Tibial nerve (tissue), 4 donors: ENCODE results near the gene MUC2. TPM values are rescaled to one million over a fixed set of nuclear protein-coding genes. Genes with fewer than 3 reads are reported as not detected.

Experiments
- DNase-seq, 2 donors: peaks; one replicate each; pipeline ENCODE4 v3.0.0-alpha.2; 2019; ENCODE audit warnings: low spot score in 2 of 2
- H3K27ac ChIP-seq, 4 donors: fragments of 200-600 bp; sonication (generic) in 3 of 4; one replicate each; pipeline ENCODE4 v1.5.1; 2017 to 2019; ENCODE audit warnings: mild to moderate bottlenecking in 1 of 4
- H3K27me3 ChIP-seq, 2 donors: fragments of 200-600 bp; sonication (generic) in 1 of 2; one replicate each; pipeline versions ENCODE4 v1.5.1 to v1.6.0; 2017 to 2019
- H3K36me3 ChIP-seq, 3 donors: fragments of 200-600 bp; sonication (generic); one replicate each; pipeline ENCODE4 v1.5.1; 2018 to 2019
- H3K4me1 ChIP-seq, 4 donors: fragments of 200-600 bp; sonication (generic) in 3 of 4; one replicate each; pipeline ENCODE4 v1.5.1; 2017 to 2019
- H3K4me3 ChIP-seq, 4 donors: fragments of 200-600 bp; sonication (generic) in 3 of 4; one replicate each; pipeline ENCODE4 v1.5.1; 2017 to 2019; ENCODE audit warnings: mild to moderate bottlenecking in 1 of 4, moderate library complexity in 1 of 4
- H3K9me3 ChIP-seq, 4 donors: fragments of 200-600 bp; sonication (generic) in 3 of 4; one replicate each; pipeline ENCODE4 v1.5.1; 2017 to 2019
- EP300 ChIP-seq, 2 donors: sonication (generic); formaldehyde crosslinking; IDR thresholded peaks; one replicate each; pipeline ENCODE4 v1.6.1; 2017; ENCODE audit warnings: antibody characterized with exemption in 2 of 2, mild to moderate bottlenecking in 1 of 2
- POLR2A ChIP-seq, 2 donors: fragments of 450-650 bp; IDR thresholded peaks; one replicate each; pipeline ENCODE4 v1.6.1; 2017; ENCODE audit warnings: antibody characterized with exemption in 2 of 2, mild to moderate bottlenecking in 2 of 2, moderate library complexity in 2 of 2
- WGBS, 2 donors: methylation state at CpG; one replicate each; pipeline ENCODE4 v1.1.5; 2018; 5-methylcytosine and 5-hydroxymethylcytosine counted together
- total RNA-seq, 4 donors: library from RNA; depleted of rRNA; stranded (reverse); fragments of >200 nt; gene quantifications; one replicate each; pipeline ENCODE4 v1.1.0, GENCODE V29; 2016
- TF ChIP-seq, protein P1 (sequence below), 5 experiments: fragments of 200-600 bp in 3 of 5; fragments of 450-650 bp in 2 of 5; sonication (generic) in 3 of 5; IDR thresholded peaks; one replicate each; pipeline ENCODE4 v1.5.1; 2016 to 2019; ENCODE audit warnings: antibody characterized with exemption in 5 of 5, mild to moderate bottlenecking in 3 of 5, moderate library complexity in 2 of 5

MUC2 gene
- total RNA-seq, 4 donors from 2014 or later = not detected

DNA sequence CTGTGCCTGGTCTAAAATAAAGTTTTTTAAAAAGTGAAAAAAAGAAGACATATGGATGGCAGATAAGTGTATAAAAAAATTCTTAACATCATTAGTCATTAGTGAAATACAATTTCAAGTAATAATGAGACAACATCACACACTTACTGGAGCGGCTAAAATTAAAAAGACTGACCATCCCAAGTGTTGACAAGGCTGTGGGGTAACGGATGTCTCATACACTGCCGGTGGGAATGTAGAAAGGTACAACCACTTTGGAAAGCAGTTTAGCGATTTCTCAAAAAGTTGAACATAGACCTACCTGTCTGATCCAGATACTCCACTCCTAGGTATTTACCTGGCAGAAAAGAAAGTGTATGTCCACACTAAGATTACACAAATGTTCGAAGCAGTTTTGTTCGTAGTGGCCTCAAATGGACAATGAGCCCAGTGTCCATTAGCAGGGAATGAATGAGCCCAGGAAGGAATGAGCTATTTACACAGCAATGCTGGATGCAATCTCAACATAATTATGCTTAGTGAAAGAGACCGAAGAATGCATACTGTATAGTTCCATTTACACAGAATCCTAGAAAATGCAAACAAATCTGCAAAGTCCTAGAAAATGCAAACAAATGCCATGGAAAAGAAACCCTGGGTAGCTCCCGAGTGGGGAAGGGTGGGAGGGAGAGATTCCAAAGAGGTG is 6.7 kb upstream of the MUC2 start:
- H3K27me3 ChIP-seq = peaks cover 0 to 7% of the 10 kb centered on the region in 2 donors
- WGBS, 2 donors = 67 to 71% methylated on average over 8 of the region's 8 CpGs

DNA sequence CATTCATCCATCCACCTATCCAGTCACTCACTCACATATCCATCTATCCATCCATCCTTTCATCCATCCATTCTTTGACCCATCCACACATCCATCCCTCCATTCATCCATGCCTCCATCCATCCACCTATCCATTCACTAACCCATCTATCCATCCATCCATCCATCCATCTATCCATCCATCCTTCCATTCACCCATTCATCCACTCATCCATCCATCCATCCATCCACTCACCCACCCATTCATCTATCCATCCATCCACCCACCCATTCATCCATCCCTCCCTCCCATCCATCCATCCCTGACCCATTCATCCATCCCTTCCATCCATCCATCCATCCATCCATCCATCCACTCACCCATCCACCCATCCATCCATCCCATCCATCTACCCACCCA is 4.9 kb upstream of the MUC2 start:
- Histone ChIP-seq H3K27ac (no peak overlapping the region), H3K4me1 (peaks cover 0 to 14% (median 0%) of the 10 kb centered on the region in 4 donors), H3K4me3 (no peak overlapping the region), H3K36me3 (no peaks in the 10 kb centered on the region), H3K9me3 (no peaks in the 10 kb centered on the region), H3K27me3 (peaks cover 0 to 13% of the 10 kb centered on the region in 2 donors)
- no peak for TF ChIP-seq POLR2A (IDR thresholded peaks at IDR 0.05)
- TF ChIP-seq, protein P1, sequence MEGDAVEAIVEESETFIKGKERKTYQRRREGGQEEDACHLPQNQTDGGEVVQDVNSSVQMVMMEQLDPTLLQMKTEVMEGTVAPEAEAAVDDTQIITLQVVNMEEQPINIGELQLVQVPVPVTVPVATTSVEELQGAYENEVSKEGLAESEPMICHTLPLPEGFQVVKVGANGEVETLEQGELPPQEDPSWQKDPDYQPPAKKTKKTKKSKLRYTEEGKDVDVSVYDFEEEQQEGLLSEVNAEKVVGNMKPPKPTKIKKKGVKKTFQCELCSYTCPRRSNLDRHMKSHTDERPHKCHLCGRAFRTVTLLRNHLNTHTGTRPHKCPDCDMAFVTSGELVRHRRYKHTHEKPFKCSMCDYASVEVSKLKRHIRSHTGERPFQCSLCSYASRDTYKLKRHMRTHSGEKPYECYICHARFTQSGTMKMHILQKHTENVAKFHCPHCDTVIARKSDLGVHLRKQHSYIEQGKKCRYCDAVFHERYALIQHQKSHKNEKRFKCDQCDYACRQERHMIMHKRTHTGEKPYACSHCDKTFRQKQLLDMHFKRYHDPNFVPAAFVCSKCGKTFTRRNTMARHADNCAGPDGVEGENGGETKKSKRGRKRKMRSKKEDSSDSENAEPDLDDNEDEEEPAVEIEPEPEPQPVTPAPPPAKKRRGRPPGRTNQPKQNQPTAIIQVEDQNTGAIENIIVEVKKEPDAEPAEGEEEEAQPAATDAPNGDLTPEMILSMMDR (IDR thresholded peaks at IDR 0.05) = no peak
- no peak for TF ChIP-seq EP300 (IDR thresholded peaks at IDR 0.05)
- DNase-seq = no peak

More for the DNA sequence above, 6.7 kb upstream of the MUC2 start:
- Histone ChIP-seq H3K36me3 (no peaks in the 10 kb centered on the region), H3K27ac (no peak overlapping the region), H3K4me1 (peaks cover 0 to 3% (median 0%) of the 10 kb centered on the region in 4 donors), H3K9me3 (peaks cover 0 to 5% (median 0%) of the 10 kb centered on the region in 4 donors), H3K4me3 (no peak overlapping the region)
- TF ChIP-seq, protein P1 (IDR thresholded peaks at IDR 0.05) = no peak
- TF ChIP-seq POLR2A (IDR thresholded peaks at IDR 0.05) (no peak), EP300 (IDR thresholded peaks at IDR 0.05) (no peak)
- DNase-seq = no peak

DNA sequence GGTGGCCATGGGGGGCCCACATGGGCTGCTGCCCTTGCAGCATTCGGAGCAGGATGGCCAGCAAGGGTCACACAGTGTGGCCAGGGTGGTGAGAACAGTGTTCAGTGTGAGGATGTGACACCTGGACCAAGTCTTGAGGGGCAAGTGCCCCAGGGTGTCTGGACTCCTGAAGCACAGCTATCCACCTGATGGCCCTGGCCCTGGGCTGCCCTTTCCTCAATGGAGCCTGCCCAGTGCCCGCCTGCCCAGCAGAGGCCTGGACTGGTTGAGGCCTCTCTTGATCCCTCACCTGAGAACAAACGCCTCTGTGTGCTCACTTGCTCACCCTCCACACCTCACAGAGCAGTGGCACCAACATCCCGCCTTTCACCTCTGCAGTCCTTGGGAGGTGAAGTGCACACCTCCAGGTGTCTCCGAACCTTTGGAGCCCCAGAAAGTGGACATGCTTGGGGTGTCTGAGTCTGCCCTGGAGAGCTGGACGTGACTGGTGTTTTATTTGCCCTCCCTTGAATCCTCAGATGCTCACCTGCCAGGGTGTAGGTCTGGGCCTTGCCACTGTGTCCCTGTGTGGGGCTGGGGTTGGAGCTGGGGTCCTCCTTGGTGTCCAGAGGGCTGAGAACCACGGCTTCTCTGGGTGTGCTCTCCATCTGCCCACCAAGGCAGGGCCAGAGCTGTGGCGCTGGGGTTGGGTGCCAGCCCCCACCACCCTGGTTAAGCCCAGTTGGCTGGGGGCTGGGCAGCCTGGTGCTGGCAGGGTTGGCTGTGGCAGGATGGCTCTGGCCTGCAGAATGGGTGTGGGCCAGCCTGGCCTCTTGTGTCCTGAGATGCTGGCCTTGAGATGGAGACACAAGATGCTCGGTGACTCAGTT is 3.8 kb upstream of the MUC2 start:
- no peak for TF ChIP-seq EP300 (IDR thresholded peaks at IDR 0.05)
- TF ChIP-seq POLR2A (IDR thresholded peaks at IDR 0.05) = no peak
- TF ChIP-seq, protein P1 (IDR thresholded peaks at IDR 0.05) = no peak
- Histone ChIP-seq H3K27ac (no peak overlapping the region), H3K27me3 (peaks cover 0 to 13% of the 10 kb centered on the region in 2 donors), H3K4me1 (peaks cover 0 to 14% (median 0%) of the 10 kb centered on the region in 4 donors), H3K36me3 (no peaks in the 10 kb centered on the region), H3K9me3 (no peaks in the 10 kb centered on the region), H3K4me3 (no peak overlapping the region)
- no peak for DNase-seq
- 90 to 91% methylated on average over 6 to 8 of the region's 9 CpGs for WGBS, 2 donors

DNA sequence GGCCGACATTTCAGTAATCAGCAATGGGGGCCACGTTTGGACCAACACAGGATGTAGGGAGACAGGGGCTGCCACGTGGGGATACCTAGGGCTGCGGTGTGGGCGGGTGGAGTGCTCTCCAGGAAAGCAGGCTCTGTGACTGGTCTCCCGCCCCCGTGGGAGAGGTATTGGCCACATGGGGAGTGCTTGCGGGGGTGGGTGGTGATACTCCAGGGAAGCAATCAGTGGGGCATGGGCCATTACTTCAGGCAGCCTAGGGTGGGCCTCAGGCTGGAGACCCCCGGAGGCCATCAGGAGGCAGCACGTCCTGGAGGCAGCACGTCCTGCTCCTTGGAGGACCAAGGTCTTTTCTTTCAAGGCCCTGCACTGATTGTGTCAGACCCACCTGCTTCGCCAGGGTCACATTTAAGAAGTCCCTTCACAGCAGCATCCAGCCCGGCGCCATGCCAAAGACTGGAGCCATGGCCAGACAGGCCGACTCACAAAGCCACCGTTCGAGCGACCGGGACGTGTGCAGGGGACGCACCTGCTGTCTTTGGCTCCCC is 3.0 kb upstream of the MUC2 start:
- Histone ChIP-seq H3K27ac (no peak overlapping the region), H3K9me3 (no peaks in the 10 kb centered on the region), H3K4me1 (peaks cover 0 to 14% (median 0%) of the 10 kb centered on the region in 4 donors), H3K27me3 (peaks cover 0 to 13% of the 10 kb centered on the region in 2 donors), H3K36me3 (no peaks in the 10 kb centered on the region), H3K4me3 (no peak overlapping the region)
- TF ChIP-seq EP300 (IDR thresholded peaks at IDR 0.05) (no peak), POLR2A (IDR thresholded peaks at IDR 0.05) (no peak)
- TF ChIP-seq, protein P1 (IDR thresholded peaks at IDR 0.05) = no peak
- DNase-seq = no peak
- WGBS, 2 donors = 83 to 92% methylated on average over 20 to 21 of the region's 21 CpGs
